Cerebellar cortex (tissue), 1 donor: ENCODE results near the gene SOST.

Experiments used
- DNase-seq: peaks from one replicate; pipeline ENCODE4 v3.0.0-alpha.2; 2015; ENCODE audit warnings: low spot score

Gene SOST

DNA sequence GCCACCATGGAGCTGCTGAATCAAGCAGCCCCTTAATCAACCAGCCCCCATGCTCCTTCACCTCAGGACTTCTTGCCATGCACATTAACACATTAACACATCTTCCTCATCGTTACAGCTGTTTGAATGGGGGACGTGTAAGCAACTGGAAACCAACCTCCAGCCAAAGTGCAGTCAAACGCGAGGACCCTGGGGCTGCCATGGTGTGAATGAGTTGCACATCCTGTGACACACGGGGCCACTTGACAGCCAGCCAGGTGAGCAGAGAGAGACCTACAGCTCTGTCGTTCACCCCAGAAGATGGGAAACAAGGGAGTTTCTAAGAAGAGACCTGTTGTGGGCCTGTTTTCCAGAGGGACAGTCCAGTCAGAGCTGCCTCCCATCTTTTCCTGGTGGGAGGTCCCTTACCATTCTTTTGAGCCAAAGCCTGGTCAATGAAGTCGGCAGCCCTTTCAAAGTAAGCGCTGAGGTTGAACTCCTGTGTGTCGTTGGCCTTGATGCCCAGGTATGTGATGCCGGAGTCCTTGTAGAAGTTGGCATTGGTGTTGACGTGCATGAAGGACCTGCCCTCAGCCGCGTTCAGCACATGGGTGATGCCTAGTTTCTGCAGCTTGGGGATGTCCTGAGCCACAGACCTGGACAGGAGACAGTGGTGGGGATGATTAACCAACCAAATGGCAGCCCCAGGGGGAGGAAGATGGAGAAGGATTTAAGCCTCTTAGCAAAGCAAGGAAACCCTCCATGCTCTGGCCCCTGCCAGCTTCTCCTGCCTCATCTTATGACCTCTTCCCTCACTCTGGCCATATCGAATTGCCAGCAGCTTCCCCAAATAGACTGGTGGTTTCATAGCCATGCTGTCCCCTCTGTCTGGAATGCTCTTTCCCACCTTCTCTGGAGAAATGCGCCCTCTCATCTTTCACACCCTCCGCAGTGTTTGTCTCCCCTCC, 16.0 kb upstream of the SOST start:
- DNase-seq = no peak

DNA sequence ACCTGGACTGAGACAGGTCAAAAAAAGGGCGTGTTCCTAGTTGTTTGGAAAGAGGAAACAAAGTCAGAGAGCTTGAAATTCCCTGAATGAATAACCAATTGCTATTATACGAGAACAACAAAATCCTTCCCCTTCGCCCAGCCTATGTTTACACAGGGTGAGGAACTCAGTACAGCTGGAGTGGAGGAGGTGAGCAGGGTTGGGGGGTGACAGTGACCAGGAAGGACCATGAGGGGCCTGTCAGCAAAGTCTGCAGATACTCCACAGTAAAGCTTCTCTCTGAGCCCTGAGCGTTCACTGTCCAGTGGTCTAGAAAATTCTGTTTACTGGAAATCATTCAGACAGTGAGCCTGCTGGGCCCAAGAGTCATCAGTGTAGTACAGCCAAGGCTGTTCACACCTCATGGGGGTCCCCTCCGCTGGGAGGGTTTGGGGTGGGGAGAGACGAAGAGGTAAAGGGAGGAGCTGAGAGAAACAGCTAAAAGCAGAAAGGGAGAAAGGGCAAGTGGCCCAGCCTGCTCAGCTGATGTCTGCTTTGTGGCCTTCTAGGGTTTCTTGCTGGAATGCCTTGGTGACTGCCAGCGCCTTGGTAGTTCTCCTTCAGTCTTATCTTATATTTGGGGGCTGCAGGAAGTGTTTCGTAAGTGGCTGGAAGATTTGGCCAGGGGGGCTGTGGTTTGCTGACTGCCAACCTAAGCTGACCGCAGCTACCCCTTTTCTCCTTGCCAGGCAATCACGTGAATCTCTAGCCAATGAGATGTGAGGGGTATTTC, 14.5 kb upstream of the SOST start:
- no peak for DNase-seq

GRCh38 chr17:43771463-43771862, 12.9 kb upstream of the SOST start:
- no peak for DNase-seq

- no peak for DNase-seq
Observed at GRCh38 chr17:43770957-43771356, 12.4 kb upstream of the SOST start.

DNA sequence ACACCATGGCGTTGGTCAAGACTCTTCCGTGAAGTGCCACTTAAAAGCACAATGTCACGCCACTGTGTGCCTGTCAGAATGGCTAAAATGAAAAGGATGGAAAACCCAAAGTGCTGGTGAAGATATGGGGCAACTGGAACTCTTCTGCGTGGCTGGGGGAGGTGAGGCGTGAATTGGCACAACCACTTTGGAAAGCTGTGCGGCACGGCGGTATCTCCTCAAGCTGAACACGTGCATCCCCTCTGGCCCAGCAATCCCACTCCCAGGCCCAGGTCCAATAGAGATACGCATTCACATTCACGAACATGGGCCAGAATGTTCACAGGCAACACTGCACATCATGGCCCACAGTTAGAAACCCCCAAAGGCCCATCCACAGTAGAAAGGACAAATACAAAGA, 11.3 kb upstream of the SOST start:
- no peak for DNase-seq

DNA sequence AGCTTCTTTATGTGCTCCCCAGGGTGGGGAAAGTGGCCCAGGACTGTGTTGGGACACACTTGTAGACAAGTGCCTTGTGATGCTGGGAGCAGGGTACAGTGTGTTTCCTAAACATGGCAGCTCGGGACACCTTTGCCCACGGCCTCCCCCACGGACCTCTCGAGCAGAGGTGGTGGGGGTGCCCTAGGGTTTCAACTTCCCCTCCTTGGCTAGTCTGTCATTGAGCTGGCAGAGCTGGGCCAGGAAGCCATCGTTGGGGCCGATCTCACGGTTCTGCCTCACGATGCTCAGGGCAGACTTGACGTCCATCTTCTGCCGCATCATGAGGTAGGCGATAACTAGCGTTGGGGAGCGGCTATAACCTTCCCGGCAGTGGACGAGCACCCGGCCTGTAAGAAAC, 10.8 kb upstream of the SOST start:
- DNase-seq = no peak

- DNase-seq = no peak
Observed at GRCh38 chr17:43768943-43769342, 10.4 kb upstream of the SOST start.

DNA sequence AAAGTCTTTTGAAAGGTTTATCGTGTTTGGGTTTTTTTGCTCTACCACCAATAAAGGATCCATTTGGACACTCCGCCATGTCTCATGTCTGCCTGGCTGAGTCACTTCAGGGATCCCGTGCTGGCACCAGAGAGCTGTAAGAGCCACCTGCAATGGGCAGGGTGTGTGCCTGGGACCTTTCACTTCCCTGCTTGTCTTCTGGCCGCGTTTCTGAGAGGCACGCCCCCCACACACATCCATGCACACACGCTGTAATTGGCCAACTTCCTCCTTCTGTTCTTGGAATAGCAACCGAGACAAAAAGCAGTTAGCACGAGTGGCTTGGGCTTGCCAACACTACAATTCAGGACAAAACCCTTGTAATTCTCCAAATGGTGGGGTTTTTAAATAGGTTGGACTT, 9.8 kb upstream of the SOST start:
- DNase-seq = no peak

GRCh38 chr17:43767713-43768059, 9.1 kb upstream of the SOST start:
- no peak for DNase-seq

DNA sequence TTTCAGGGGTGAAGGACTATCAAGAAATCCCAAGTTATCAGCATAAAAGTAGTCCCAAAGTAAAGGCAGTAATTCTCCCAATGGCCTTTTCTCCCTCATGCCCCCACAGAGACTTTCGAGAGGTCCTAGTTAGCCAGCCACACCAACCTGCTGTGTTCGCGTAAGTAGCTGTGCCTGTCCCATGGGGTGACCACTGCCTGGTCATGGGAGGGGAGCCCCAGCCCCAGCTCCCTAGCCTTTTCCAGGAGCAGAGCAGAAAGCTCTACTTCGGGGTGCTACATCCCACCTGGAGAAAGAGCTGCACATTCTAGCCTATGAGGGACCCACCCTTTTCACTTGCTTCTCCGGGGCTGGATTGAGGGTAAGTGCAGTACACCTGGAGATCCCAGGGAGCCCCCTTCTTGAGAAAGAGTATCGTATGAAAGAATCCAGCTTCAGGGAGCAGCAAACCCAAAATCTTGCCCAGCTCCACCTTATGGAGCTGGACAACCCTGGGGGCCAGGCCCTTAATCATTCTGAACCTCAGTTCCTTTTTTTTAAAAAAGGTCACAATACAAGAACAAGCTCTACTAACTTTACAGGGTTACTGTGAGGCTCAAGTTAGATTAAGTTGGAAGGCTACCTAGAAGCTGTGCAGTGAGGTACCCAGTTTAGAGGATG, 8.6 kb upstream of the SOST start:
- DNase-seq = no peak

- DNase-seq = peak; percentile 80
Observed at GRCh38 chr17:43766413-43767052, 7.9 kb upstream of the SOST start.

DNA sequence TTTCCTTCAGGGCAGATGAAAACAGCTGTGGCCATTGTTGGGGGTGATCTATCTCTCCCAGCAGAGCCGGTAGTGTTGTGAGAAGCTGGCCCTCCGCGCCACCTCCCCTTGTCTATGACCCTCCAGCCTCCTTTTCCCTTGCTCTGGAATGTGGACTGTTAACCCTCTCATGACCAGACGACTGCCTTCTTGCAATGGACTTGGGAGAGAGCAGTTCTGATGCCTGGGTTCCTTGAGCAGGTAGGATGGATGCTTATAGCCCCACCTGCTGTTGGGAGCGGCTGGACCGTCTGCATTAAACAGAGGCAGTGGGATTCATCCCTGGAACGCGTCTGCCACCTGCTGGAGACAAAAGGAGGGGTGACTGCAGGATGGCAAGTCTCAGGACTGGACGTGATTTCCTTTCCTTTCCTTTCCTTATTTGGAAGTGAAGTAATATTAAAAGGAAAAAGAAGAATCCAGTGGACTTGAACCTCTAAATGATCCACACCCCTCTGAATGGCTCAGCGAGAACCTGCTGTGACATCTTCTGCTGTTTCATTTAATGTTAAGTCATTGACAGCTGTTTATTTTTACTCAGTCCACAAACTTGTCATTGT, 1.8 kb upstream of the SOST start:
- DNase-seq = peak; percentile 96

DNA sequence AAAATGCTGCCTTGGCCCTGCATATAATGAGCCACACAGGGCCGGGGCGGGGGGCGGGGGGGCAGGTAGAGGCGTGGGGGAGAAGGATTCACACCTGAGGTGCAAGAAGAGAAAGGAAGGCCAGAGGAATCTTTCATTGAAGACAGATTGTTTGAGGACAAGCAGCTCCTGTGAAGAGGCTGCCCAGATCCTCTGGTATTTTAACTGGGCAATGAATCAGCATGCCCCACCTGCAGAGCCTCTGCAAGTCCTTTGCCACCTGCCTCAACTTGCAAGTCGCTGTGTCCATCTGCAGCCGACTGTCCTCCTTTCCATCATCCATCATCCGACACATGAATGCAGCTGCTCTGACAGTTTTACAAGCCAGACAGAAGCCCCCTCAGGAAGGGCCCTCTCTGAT, 1.2 kb upstream of the SOST start:
- DNase-seq = no peak

DNA sequence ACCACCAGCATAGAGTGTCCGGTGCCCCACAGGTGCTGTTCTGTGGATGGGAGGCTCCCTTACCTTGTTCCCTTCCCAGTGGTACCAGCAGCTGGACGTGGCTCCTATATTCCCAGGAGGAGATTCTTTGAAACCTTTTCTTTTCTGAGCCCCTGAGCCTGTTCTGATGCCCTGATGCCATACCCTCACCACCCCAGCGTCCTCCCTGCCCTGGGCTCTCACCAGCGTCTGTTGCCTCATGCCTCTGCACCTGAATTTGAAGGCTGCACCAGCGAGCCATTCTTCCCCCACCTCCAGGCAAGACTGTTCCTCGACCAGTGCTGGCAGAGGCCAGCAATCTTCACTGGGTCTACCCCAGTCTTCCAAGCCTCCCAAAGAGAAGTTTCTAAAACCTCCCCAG, 505 bp downstream of the SOST start:
- DNase-seq = no peak

DNA sequence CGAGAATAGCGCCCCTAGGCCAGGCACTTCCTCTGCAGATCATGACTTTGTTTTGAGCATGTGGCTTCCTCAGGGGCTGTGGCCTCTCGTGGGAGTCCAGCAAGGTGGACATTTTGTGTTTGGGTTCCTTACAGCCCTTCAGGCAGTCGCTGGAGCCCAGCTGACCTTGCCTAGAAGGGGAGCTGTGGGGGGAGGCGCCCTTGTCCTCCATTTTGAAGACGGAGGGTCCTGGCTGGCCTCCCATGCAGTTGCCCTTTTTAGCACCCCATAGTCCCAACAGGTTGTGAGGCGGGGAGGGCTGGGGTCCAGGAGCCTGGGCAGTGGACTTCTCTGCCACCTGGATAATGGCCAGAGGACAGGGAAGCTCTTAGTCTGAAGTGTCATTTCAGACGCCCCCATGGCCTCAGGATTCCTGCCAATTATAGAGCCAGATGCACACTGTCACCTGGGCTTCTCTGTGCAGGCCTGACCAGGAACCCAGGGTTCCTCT, 1.4 kb downstream of the SOST start:
- no peak for DNase-seq

GRCh38 chr17:43756201-43756600, 2.4 kb downstream of the SOST start:
- no peak for DNase-seq

- DNase-seq = no peak
Observed at GRCh38 chr17:43755389-43755875, 3.2 kb downstream of the SOST start.

DNA sequence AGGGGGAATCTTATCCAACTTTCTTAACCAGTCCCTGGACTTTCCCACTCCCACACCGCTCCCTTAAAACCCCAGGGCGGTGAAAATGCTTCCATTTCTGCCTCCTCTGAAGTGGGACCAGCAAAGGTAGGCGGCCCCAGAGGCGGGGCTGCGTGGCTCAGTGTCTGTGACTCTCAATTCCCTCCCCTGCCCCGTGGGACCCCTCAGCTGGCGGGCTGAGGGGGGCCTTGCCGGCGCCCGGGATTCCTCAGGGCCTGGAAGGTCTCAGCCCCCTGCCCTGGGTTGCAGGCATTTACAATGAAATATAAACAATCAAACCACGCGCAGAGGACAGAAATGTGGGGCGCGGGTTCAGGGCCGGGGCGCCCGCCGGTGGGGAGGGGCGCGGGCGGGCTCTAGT, 3.6 kb downstream of the SOST start:
- no peak for DNase-seq

- no peak for DNase-seq
Observed at GRCh38 chr17:43753493-43754129, 5.0 kb downstream of the SOST start.

GRCh38 chr17:43750153-43750552, 8.4 kb downstream of the SOST start:
- DNase-seq = no peak

- DNase-seq = no peak
Observed at GRCh38 chr17:43745541-43745940, 13.1 kb downstream of the SOST start.
